ENCODE results near the gene GABRG3.

DNA sequence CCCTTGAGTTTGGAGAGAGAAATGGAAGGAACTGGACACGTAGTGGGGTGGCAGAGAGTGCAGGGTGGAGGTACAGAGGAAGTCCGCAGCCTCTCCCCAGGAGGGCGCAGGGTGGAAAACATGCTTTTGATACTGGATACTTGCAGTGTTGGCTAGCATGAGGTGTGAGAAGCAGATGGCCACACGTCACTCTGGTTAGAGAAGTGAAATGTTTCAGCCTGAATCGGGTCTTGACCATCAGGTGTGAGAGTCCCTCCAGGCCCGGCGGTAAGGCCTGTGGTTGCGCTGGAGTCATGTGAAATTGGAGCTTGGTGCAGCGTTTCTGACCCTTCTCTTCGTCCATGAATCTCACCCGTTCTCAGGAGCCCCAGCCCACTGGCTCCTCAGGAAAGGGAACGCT is 93.1 kb downstream of the GABRG3 start:
- TF ChIP-seq, protein P1, sequence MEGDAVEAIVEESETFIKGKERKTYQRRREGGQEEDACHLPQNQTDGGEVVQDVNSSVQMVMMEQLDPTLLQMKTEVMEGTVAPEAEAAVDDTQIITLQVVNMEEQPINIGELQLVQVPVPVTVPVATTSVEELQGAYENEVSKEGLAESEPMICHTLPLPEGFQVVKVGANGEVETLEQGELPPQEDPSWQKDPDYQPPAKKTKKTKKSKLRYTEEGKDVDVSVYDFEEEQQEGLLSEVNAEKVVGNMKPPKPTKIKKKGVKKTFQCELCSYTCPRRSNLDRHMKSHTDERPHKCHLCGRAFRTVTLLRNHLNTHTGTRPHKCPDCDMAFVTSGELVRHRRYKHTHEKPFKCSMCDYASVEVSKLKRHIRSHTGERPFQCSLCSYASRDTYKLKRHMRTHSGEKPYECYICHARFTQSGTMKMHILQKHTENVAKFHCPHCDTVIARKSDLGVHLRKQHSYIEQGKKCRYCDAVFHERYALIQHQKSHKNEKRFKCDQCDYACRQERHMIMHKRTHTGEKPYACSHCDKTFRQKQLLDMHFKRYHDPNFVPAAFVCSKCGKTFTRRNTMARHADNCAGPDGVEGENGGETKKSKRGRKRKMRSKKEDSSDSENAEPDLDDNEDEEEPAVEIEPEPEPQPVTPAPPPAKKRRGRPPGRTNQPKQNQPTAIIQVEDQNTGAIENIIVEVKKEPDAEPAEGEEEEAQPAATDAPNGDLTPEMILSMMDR (IDR thresholded peaks at IDR 0.05), result no peak
- TF ChIP-seq POLR2A (IDR thresholded peaks at IDR 0.05), result no peak

Data from adrenal gland (tissue), 5 donors.